Measurements from ENCODE around the gene RELB.

GRCh38 chr19:45076029-45076850 lies 75.0 kb downstream of the RELB start, which contains the start of gene ZNF296:
- no peak for TF ChIP-seq EP300 (IDR thresholded peaks at IDR 0.05)
- TF ChIP-seq POLR2A (IDR thresholded peaks at IDR 0.05) = no peak

Measured in suprapubic skin (tissue), 2 donors.